Measurements from ENCODE around the gene NOD1. TPM values are rescaled to one million over a fixed set of nuclear protein-coding genes. Genes with fewer than 3 reads are reported as not detected.

Gene NOD1
- total RNA-seq, 5 donors from 2014 or later (not counting 1 experiment from before 2014, with no cell fraction given), result 15.6 to 24.6 (median 19.4) TPM

- CTCF ChIA-PET, result no interaction called here
- DNase-seq (no peak), ATAC-seq (replicated peaks in 1 of 4) (no peak)
- POLR2A ChIA-PET, result no interaction called here
- H3K27ac Mint-ChIP-seq, result no peak overlapping the region
- peaks cover 3 to 62% of the 10 kb centered on the region in 2 donors for H3K36me3 ChIP-seq (ENCODE audit: control insufficient read depth in 2 of 2, extremely low read depth in 1 of 2, insufficient read depth in 1 of 2, low read length in 1 of 2)
- H3K4me3 Mint-ChIP-seq, result no peak overlapping the region
- no peaks in the 10 kb centered on the region for H3K27me3 Mint-ChIP-seq
- no peaks in the 10 kb centered on the region for H3K9me3 ChIP-seq
- H3K9me3 Mint-ChIP-seq, result no peaks in the 10 kb centered on the region
- H3K4me1 ChIP-seq (ENCODE audit: control insufficient read depth in 1 of 2, extremely low read depth in 1 of 2, insufficient read depth in 2 of 2, low read length in 2 of 2), result no peaks in the 10 kb centered on the region
- peaks cover 0 to 11% (median 0%) of the 10 kb centered on the region in 3 donors for H3K4me1 Mint-ChIP-seq
- H3K27ac ChIP-seq (ENCODE audit: low read length), result no peak overlapping the region
- H3K4me3 ChIP-seq (ENCODE audit: control insufficient read depth in 1 of 2, extremely low read depth in 1 of 2, low read length in 1 of 2), result no peak overlapping the region
- WGBS (ENCODE audit: insufficient coverage), result 100% methylated on average over 1 of the region's 5 CpGs
- peaks cover 72% of the 10 kb centered on the region for H3K36me3 Mint-ChIP-seq
- no peaks in the 10 kb centered on the region for H3K27me3 ChIP-seq (replicated peaks in 1 of 2; ENCODE audit: control insufficient read depth in 2 of 2, extremely low read depth in 1 of 2, insufficient read depth in 2 of 2, low read length in 1 of 2)
Measured at GRCh38 chr7:30429156-30429530, 49.4 kb downstream of the NOD1 start.

DNA sequence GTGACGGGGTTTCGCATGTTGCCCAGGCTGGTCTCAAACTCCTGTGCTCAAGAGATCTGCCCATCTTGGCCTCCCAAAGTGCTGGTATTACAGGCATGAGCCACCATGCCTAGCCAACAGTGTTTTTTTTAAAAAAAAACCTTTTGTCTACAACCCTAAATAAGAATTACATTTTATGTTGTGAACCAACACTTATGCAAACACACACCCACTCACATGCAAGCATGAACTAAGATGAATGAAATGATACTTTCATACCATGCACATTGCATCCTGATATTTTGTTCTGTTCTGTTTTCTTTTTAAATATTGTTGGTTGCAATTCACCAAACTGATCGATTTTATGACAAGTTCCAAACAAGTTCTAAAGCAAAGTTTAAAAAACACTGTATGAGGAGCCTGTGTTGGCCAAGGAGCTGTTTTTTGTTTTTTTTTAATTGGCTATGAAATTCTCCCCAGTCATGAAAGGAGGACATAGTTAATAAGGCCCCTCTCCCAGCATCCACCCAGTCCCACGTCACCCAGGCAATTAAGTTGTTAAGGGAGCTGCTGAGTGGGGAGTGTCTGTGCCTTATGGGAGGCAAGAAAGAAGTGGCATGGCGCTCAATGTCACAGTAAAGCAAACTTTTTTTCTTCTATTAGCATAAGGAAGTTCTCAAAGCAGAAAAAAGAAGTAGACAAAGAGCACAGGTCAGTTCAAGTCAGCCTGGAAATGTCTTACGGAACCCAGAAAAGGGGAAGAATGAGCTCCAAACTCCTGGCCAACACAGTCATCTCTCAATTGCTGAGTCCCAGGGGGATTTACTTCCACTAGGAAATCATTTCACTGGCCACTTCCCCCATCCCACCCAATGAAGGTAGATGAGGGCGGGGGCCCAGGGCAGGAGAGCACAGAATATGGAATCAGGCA is 50.1 kb downstream of the NOD1 start:
- no peak overlapping the region for H3K27ac Mint-ChIP-seq

DNA sequence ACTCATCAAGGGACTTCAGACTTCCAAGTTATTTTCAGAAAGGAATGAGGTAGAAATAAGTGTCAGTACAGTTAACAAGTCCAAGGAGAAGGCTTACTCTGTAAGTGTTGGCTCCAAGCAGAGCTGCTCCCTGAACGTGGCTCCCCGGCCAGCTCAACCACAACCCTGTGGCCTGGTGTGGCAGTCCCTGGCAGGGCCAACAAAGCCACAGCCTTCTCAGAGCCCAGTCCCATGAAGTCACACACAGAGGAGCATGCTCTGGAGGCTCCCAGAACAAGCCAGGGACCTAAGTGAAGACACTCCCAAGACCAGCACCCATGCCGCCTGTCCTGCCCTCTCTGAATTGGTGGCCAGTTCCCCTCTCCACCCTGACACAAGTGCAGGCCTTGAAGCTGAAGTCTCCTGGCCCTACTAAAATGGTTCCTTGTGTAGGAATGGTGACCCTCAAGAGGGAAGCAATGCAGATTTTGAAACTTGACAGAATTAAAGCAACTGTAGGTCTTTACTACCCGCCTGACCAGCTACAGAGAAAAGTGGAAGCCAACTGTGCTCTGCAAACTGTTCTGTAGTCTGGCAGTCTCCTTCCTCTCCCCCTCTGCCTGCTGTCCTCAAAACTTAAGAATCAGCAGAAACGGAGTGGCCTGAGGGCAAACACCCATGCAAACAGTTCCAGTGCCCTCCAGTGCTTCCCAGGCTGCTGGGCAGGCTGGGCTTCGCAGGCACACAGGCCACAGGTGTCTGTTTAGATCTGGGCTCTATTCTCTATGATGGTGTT is 51.1 kb downstream of the NOD1 start:
- 94% methylated on average over 4 of the region's 6 CpGs for WGBS (ENCODE audit: insufficient coverage)
- CTCF ChIA-PET, result no interaction called here
- no peaks in the 10 kb centered on the region for H3K4me1 ChIP-seq (ENCODE audit: control insufficient read depth in 1 of 2, extremely low read depth in 1 of 2, insufficient read depth in 2 of 2, low read length in 2 of 2)

More for the DNA sequence above, 50.1 kb downstream of the NOD1 start:
- CTCF ChIA-PET, result no interaction called here
- peaks cover 0 to 9% (median 0%) of the 10 kb centered on the region in 3 donors for H3K4me1 Mint-ChIP-seq
- H3K9me3 Mint-ChIP-seq, result no peaks in the 10 kb centered on the region
- H3K4me1 ChIP-seq (ENCODE audit: control insufficient read depth in 1 of 2, extremely low read depth in 1 of 2, insufficient read depth in 2 of 2, low read length in 2 of 2), result no peaks in the 10 kb centered on the region
- 100% methylated on average over 2 of the region's 7 CpGs for WGBS (ENCODE audit: insufficient coverage)
- ATAC-seq (replicated peaks in 1 of 4) (no peak), DNase-seq (no peak)
- H3K4me3 Mint-ChIP-seq, result no peak overlapping the region
- POLR2A ChIA-PET, result interaction anchor here in 1 of 2 donors (0.6 kb wide), 1 partner anchor 104 kb away, joined by 5 read pairs; no protein-coding TSS in a partner anchor
- H3K27me3 ChIP-seq (replicated peaks in 1 of 2; ENCODE audit: control insufficient read depth in 2 of 2, extremely low read depth in 1 of 2, insufficient read depth in 2 of 2, low read length in 1 of 2), result no peaks in the 10 kb centered on the region
- no peaks in the 10 kb centered on the region for H3K9me3 ChIP-seq
- no peak overlapping the region for H3K4me3 ChIP-seq (ENCODE audit: control insufficient read depth in 1 of 2, extremely low read depth in 1 of 2, low read length in 1 of 2)
- H3K27me3 Mint-ChIP-seq, result no peaks in the 10 kb centered on the region
- H3K36me3 ChIP-seq (ENCODE audit: control insufficient read depth in 2 of 2, extremely low read depth in 1 of 2, insufficient read depth in 1 of 2, low read length in 1 of 2), result peaks cover 3 to 62% of the 10 kb centered on the region in 2 donors
- H3K27ac ChIP-seq (ENCODE audit: low read length), result no peak overlapping the region
- peaks cover 71% of the 10 kb centered on the region for H3K36me3 Mint-ChIP-seq

GRCh38 chr7:30424506-30424905 is 54.1 kb downstream of the NOD1 start:
- WGBS (ENCODE audit: insufficient coverage), result no CpG with 5 or more reads among the region's 5 CpGs
- Mint-ChIP-seq H3K36me3 (peaks cover 56% of the 10 kb centered on the region), H3K27me3 (no peaks in the 10 kb centered on the region), H3K4me3 (no peak overlapping the region), H3K9me3 (peaks cover 0 to 4% (median 3%) of the 10 kb centered on the region in 3 donors), H3K27ac (no peak overlapping the region), H3K4me1 (no peaks in the 10 kb centered on the region)
- H3K4me3 ChIP-seq (ENCODE audit: control insufficient read depth in 1 of 2, extremely low read depth in 1 of 2, low read length in 1 of 2), result no peak overlapping the region
- H3K9me3 ChIP-seq, result no peaks in the 10 kb centered on the region
- no peak overlapping the region for H3K27ac ChIP-seq (ENCODE audit: low read length)
- ATAC-seq (replicated peaks in 1 of 4) (no peak), DNase-seq (no peak)
- no peaks in the 10 kb centered on the region for H3K4me1 ChIP-seq (ENCODE audit: control insufficient read depth in 1 of 2, extremely low read depth in 1 of 2, insufficient read depth in 2 of 2, low read length in 2 of 2)
- CTCF ChIA-PET, result no interaction called here
- peaks cover 0 to 38% of the 10 kb centered on the region in 2 donors for H3K36me3 ChIP-seq (ENCODE audit: control insufficient read depth in 2 of 2, extremely low read depth in 1 of 2, insufficient read depth in 1 of 2, low read length in 1 of 2)
- POLR2A ChIA-PET, result no interaction called here
- H3K27me3 ChIP-seq (replicated peaks in 1 of 2; ENCODE audit: control insufficient read depth in 2 of 2, extremely low read depth in 1 of 2, insufficient read depth in 2 of 2, low read length in 1 of 2), result no peaks in the 10 kb centered on the region

More for the DNA sequence above, 51.1 kb downstream of the NOD1 start:
- DNase-seq, result no peak
- POLR2A ChIA-PET, result no interaction called here
- Mint-ChIP-seq H3K4me3 (no peak overlapping the region), H3K9me3 (no peaks in the 10 kb centered on the region), H3K27me3 (no peaks in the 10 kb centered on the region), H3K4me1 (peaks cover 0 to 6% (median 0%) of the 10 kb centered on the region in 3 donors), H3K27ac (no peak overlapping the region), H3K36me3 (peaks cover 68% of the 10 kb centered on the region)
- no peak for ATAC-seq (replicated peaks in 1 of 4)
- H3K4me3 ChIP-seq (ENCODE audit: control insufficient read depth in 1 of 2, extremely low read depth in 1 of 2, low read length in 1 of 2), result no peak overlapping the region
- H3K9me3 ChIP-seq, result no peaks in the 10 kb centered on the region
- H3K27ac ChIP-seq (ENCODE audit: low read length), result no peak overlapping the region
- peaks cover 3 to 56% of the 10 kb centered on the region in 2 donors for H3K36me3 ChIP-seq (ENCODE audit: control insufficient read depth in 2 of 2, extremely low read depth in 1 of 2, insufficient read depth in 1 of 2, low read length in 1 of 2)
- H3K27me3 ChIP-seq (replicated peaks in 1 of 2; ENCODE audit: control insufficient read depth in 2 of 2, extremely low read depth in 1 of 2, insufficient read depth in 2 of 2, low read length in 1 of 2), result no peaks in the 10 kb centered on the region

GRCh38 chr7:30423788-30424505 is 54.6 kb downstream of the NOD1 start:
- CTCF ChIA-PET, result no interaction called here
- peaks cover 0 to 32% of the 10 kb centered on the region in 2 donors for H3K36me3 ChIP-seq (ENCODE audit: control insufficient read depth in 2 of 2, extremely low read depth in 1 of 2, insufficient read depth in 1 of 2, low read length in 1 of 2)
- ATAC-seq (replicated peaks in 1 of 4) (no peak), DNase-seq (no peak)
- peaks cover 0 to 4% (median 3%) of the 10 kb centered on the region in 3 donors for H3K9me3 Mint-ChIP-seq
- peaks cover 51% of the 10 kb centered on the region for H3K36me3 Mint-ChIP-seq
- no peaks in the 10 kb centered on the region for H3K27me3 ChIP-seq (replicated peaks in 1 of 2; ENCODE audit: control insufficient read depth in 2 of 2, extremely low read depth in 1 of 2, insufficient read depth in 2 of 2, low read length in 1 of 2)
- H3K4me3 Mint-ChIP-seq, result no peak overlapping the region
- H3K4me1 Mint-ChIP-seq, result no peaks in the 10 kb centered on the region
- H3K27ac Mint-ChIP-seq, result no peak overlapping the region
- H3K9me3 ChIP-seq, result no peaks in the 10 kb centered on the region
- H3K27ac ChIP-seq (ENCODE audit: low read length), result no peak overlapping the region
- no peaks in the 10 kb centered on the region for H3K4me1 ChIP-seq (ENCODE audit: control insufficient read depth in 1 of 2, extremely low read depth in 1 of 2, insufficient read depth in 2 of 2, low read length in 2 of 2)
- H3K4me3 ChIP-seq (ENCODE audit: control insufficient read depth in 1 of 2, extremely low read depth in 1 of 2, low read length in 1 of 2), result no peak overlapping the region
- 93% methylated on average over 13 of the region's 14 CpGs for WGBS (ENCODE audit: insufficient coverage)
- no peaks in the 10 kb centered on the region for H3K27me3 Mint-ChIP-seq
- POLR2A ChIA-PET, result no interaction called here

DNA sequence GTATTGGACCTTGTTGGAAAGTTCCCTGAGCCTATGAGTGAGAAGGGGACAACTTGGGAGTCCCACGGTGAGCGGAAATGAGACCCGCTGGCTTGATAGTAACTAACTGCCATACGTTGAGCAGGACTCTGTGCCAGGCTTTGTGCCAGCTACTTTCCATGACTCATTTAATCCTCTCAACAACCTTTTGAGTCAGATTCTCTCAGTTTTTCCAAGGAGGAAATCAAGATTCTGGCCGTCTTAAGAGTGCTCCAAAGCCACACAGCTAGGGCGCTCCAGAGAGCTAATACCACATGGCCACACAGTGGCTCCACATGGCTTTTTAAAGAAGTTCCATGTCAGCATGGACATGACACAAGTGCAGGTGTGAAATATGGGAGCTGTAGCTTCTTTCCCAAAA is 55.7 kb downstream of the NOD1 start:
- Mint-ChIP-seq H3K27ac (no peak overlapping the region), H3K9me3 (peaks cover 0 to 4% (median 3%) of the 10 kb centered on the region in 3 donors), H3K27me3 (no peaks in the 10 kb centered on the region), H3K36me3 (peaks cover 45% of the 10 kb centered on the region), H3K4me1 (no peaks in the 10 kb centered on the region), H3K4me3 (no peak overlapping the region)
- 83% methylated on average over 6 of the region's 6 CpGs for WGBS (ENCODE audit: insufficient coverage)
- ATAC-seq (replicated peaks in 1 of 4) (no peak), DNase-seq (no peak)
- ChIA-PET CTCF (interaction anchor here in 1 of 2 donors (1.0 kb wide), 1 partner anchor 16 kb away, joined by 3 read pairs; no protein-coding TSS in a partner anchor), POLR2A (interaction anchor here in 1 of 2 donors (0.5 kb wide), 1 partner anchor 308 kb away, joined by 3 read pairs; no protein-coding TSS in a partner anchor)
- no peaks in the 10 kb centered on the region for H3K27me3 ChIP-seq (replicated peaks in 1 of 2; ENCODE audit: control insufficient read depth in 2 of 2, extremely low read depth in 1 of 2, insufficient read depth in 2 of 2, low read length in 1 of 2)
- H3K4me1 ChIP-seq (ENCODE audit: control insufficient read depth in 1 of 2, extremely low read depth in 1 of 2, insufficient read depth in 2 of 2, low read length in 2 of 2), result no peaks in the 10 kb centered on the region
- no peak overlapping the region for H3K4me3 ChIP-seq (ENCODE audit: control insufficient read depth in 1 of 2, extremely low read depth in 1 of 2, low read length in 1 of 2)
- peaks cover 0 to 23% of the 10 kb centered on the region in 2 donors for H3K36me3 ChIP-seq (ENCODE audit: control insufficient read depth in 2 of 2, extremely low read depth in 1 of 2, insufficient read depth in 1 of 2, low read length in 1 of 2)
- no peaks in the 10 kb centered on the region for H3K9me3 ChIP-seq
- no peak overlapping the region for H3K27ac ChIP-seq (ENCODE audit: low read length)
